ENCODE data around the gene HYAL2. TPM values are rescaled to one million over a fixed set of nuclear protein-coding genes. Genes with fewer than 3 reads are reported as not detected.

The HYAL2 gene
- total RNA-seq, 1 donor from 2014 or later = 43.8 TPM

Other genes starting within 250 kb of the HYAL2 start
- gene RBM5, start 233.8 kb downstream of the HYAL2 start, total RNA-seq = 179 TPM
- gene SEMA3F, start 167.4 kb downstream of the HYAL2 start, total RNA-seq = 2.1 TPM
- not detected for gene GNAT1, start 131.1 kb downstream of the HYAL2 start, total RNA-seq
- 0.52 TPM for gene SLC38A3, start 117.5 kb downstream of the HYAL2 start, total RNA-seq
- gene GNAI2, start 86.5 kb downstream of the HYAL2 start, total RNA-seq = 78.8 TPM
- gene SEMA3B, start 53.6 kb downstream of the HYAL2 start, total RNA-seq = 19.8 TPM
- gene LSMEM2, start 43.7 kb downstream of the HYAL2 start, total RNA-seq = 15.1 TPM
- 44.9 TPM for gene IFRD2, start 30.3 kb downstream of the HYAL2 start, total RNA-seq
- 3.7 TPM for gene HYAL3, start 23.3 kb downstream of the HYAL2 start, total RNA-seq
- gene NAA80, start 23.3 kb downstream of the HYAL2 start, total RNA-seq = 1.6 TPM
- 2.6 TPM for gene HYAL1, start 19.2 kb downstream of the HYAL2 start, total RNA-seq
- gene TUSC2, start 5.5 kb upstream of the HYAL2 start, total RNA-seq = 7.8 TPM
- 17.7 TPM for gene RASSF1, start 18.1 kb upstream of the HYAL2 start, total RNA-seq
- gene ZMYND10, start 23.0 kb upstream of the HYAL2 start, total RNA-seq = 0.52 TPM
- gene NPRL2, start 28.0 kb upstream of the HYAL2 start, total RNA-seq = 15.7 TPM
- gene CYB561D2, start 28.1 kb upstream of the HYAL2 start, total RNA-seq = 14.1 TPM
- 24.5 TPM for gene TMEM115, start 36.8 kb upstream of the HYAL2 start, total RNA-seq
- gene CACNA2D2, start 180.9 kb upstream of the HYAL2 start, total RNA-seq = 1.0 TPM
- 11.5 TPM for gene C3orf18, start 245.0 kb upstream of the HYAL2 start, total RNA-seq
- gene HEMK1, start 246.8 kb upstream of the HYAL2 start, total RNA-seq = 7.8 TPM